ENCODE data around the gene MYO7B.

MYO7B gene

DNA sequence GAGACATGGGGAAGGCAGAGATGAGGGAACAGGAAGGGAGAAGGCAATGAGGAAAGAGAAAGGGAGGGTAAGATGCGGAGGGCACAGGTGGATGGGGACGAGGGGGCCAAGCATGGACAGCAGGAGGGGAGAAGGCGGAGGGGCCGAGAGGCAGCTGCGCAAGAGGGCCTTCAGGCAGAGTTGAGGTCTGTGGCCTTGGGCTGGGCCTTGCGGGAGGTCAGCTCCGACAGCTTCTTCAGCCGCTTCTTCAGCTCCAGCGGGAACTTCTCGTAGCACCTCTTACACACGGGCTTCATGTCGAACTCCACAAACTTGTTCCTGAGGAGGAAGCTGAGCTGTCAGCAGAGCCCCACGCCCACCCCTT is 103.6 kb downstream of the MYO7B start:
- no peak for DNase-seq

DNA sequence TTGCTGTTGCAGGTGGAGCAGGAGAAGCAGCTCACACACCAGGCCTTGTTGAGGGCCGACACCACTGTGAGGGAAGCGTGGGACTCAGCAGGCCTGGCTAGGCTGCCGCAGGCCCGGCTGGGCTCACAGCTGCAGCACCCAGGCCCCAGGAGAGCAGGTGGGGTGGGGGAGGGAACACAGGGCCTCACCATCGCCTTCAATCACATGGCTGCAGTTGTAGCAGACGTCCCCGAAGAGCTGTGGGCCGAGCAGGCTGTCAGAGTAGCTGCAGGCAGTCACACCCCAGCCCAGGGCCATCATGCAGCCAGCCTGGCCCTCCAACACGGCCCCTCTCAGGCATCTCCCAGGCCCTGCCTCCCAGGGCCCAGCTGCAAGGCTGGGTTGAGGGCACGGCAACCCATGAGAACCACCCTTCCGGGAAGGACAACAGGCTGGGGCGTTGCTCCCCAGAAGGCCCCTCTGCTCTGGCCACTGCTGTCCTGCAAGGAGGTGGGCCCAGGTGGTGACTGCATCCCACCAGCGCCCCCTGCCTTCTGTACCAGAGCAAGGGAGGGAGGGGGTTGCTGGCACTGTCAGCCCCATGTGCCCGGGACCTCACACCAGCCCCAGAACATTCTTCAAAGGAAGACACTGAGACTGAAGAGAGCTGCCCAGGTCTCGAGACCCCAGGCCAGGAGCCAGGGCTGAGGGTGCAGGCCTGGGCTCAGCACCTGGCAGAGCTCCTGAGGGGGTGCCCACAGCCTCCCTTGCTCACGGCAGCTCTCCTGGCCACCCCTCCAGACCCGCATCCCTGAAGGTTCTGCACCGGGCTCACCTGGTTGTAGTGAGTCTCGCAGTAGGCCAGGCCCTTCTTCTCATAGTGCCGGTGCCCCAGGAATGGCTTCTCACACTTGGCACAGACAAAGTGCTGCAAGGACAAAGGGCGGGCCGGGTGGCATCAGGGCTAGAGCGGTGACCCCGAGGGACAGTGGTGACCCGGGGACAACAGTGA is 104.9 kb downstream of the MYO7B start:
- peak; percentile 27 for DNase-seq

DNA sequence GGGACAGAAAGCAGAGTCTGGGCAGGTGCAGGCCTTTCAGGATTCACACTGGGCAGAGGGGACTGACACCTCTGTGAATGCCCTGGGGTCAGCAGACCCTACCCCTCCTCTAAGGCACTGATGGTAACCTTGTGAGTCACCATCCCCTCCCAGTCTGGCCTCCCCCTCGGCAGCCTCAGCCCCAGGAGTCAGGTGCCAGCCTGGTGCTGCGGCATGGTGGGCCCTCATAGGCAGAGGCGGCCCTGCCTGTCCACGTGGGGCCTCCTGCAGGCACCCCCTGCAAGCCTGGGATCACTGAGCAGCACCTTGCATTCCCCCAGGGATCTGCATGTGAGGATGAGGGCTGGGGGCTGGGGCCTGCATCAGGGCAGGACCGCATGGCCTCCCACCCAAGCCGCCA is 105.7 kb downstream of the MYO7B start:
- DNase-seq: no peak

GRCh38 chr2:127641846-127642507 is 106.5 kb downstream of the MYO7B start:
- peak; percentile 49 for DNase-seq

DNA sequence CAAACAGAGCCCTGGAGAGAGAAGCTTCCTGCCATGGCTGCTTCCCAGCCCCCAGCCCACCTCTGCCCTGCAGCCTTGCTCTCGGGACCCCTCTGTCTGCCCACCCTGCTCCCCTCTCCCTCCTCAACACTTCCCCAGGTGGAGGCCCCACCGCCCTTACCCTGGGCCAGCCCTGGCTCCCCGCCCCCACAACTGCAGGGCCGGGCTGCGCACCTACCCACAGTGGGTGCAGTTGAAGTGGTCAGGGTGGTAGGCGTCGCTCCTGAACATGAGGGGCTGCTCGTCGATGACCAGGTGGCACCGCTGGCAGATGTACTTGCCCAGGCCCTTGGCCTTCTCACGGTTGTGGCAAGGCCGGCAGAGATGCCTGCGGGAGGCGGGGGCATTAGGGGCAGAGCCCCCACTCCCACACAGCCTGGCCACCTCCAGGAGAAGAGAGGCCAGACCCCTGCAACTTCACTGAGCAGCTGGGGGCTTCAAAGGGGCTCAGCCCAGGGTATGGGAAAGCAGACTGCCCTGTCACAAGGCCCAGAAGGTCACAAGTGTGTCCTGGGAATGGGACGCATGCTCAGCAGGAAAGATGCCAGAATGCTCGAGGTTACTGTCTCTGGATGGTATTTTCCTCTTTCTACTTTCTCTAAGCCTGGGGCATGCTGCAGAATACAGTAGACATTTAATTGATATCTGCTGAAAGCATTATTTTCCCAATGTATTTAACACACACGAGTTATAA is 107.4 kb downstream of the MYO7B start:
- no peak for DNase-seq

- no peak for DNase-seq
Measured at GRCh38 chr2:127643439-127644065, 108.1 kb downstream of the MYO7B start.

- DNase-seq: no peak
Measured at GRCh38 chr2:127644066-127645025, 108.9 kb downstream of the MYO7B start.

- DNase-seq: no peak
Measured at GRCh38 chr2:127645026-127645394, 109.5 kb downstream of the MYO7B start.

DNA sequence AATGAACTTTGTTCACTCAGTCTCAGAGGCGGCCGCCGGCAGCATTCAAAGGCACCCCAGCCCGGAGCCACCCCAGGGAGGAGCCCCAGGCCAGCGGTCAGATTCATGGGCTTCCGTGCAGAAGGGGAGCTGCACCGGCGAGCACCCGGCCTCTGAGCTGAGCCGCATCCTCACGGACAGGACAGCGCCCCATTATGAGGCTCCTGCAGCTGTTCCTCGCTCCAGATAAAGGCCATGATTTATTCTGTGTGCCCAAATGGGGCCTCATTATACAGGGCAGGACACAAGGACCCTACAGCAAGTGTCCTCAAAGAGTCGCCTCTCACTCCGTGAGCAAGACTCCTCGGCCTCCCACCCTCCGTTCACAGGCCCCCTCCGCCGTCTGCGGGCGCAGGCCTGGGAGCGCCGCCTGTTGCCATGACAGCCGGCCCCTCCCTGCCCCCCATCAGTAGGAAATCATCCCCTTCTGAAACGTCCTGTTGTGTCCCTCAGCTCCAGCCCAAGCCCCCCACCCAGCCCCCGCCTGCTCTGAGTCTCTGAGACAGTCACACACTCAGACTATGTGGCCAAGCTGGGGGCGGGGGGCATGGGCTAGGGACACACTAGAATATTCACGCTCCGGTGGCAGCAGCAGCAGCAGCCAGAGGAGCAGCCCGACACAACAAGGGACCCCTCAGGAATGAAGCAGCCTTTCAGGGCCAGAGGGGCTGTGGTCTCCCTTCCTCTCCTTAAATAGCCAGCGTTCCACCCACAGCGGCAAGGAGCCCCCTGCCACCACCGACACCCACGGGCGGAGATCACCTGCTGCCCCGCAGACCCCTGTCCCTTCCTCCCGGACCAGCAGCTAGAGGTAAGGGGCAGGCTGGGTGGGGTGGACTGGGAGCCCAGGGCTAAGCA is 110.2 kb downstream of the MYO7B start, which contains the start of gene GPR17:
TSS of gene GPR17 (plus strand) at position 759 of the 897 bp plus-strand sequence. CDS start 4,583 bp downstream, outside the sequence.
- no peak for DNase-seq

GRCh38 chr2:127646487-127647241 is 111.2 kb downstream of the MYO7B start:
- no peak for DNase-seq

GRCh38 chr2:127647242-127648190 is 112.0 kb downstream of the MYO7B start:
- no peak for DNase-seq

DNA sequence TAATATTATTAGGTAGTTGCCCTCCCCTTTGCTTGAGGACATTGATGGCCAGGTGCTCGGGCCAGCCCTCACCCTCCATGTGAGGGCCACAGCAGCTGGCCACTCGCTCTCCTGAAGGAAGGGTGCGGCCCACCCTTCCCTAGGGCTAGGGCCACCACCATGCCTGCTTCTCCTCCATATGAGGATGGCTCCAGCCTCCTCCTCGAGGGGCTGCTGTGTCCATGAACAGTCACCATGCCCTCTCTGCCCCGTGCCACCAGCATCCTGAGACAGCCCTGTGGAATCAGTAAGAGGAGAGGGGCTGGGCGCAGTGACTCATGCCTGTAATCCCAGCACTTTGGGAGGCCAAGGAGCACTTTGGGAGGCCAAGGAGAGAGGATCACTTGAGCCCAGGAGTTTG is 112.8 kb downstream of the MYO7B start:
- DNase-seq: no peak

DNA sequence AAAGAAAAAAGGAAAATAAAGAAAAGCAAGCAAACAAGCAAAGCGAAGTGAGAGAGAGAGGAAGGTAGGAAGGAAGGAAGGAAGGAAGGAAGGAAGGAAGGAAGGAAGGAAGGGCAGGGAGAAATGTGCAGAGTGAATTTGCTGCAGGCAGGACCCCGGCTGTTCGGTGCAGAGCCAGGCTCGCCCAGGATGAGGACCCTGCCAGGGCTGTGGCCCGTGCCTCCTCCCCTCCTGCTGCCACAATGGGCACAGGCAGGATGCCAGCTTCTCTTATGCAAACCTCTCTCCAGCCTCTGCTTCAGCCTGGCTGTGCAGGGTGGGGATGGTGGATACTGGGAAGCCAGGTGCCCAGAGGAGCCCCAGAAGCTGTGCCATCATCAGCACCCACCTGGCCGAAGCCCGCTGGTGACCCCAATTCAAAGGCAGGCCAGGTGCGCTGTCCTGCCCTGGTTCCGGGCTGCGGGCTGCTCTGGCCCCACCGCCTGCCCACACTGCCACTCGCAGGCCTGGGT is 113.7 kb downstream of the MYO7B start:
- no peak for DNase-seq

DNA sequence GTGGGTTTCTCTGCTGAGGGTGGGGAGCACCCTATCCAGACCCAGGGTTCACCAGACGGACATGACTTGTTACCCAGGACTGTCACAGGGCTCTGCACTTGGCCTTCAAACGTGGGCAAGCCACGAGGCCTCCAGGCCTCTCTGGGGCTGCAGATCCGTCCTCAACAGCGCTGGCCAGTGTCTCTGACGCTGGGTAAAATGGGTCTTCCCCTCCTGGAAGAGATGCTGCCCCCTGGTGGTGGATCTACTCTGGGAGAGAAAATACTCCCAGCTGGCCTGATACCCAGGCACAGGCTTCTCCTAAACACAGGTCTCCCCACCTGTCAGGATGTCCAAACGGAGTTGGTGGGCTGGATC is 114.2 kb downstream of the MYO7B start:
- peak; percentile 81 for DNase-seq

DNA sequence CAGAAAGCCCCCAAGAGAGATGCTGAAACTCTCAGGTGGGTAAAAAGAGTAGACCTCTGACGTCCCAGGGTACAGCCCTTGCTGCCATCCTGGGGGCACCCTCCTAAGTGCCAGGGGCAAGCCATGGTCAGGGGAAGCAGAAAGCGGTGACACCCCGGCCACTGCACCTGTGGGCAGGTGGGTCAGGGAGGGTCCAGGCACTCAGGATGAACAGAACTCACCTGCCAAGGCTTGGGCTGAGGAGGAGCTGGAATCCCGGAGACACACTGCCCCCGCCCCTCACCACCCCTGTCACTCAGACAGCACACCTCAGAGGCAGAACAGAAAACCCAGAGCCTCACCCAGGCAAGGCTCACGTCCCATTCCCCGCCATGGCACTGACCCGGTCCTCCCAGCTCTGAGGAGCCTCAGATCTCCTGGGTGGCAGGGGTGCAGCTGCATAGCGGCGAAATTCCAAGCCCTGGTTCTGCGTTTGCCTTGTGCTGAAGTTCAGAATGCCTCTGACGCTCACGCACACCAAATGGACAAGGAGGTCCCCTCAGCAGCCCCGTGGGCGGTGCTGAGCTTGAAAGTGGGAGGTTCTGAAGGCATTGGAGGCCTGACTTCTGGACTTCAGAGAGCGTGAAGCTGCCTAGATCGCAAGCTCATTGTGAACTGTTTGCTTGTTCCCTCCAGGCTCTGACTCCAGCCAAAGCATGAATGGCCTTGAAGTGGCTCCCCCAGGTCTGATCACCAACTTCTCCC is 114.7 kb downstream of the MYO7B start:
- no peak for DNase-seq

- no peak for DNase-seq
Measured at GRCh38 chr2:127650785-127651380, 115.4 kb downstream of the MYO7B start.

DNA sequence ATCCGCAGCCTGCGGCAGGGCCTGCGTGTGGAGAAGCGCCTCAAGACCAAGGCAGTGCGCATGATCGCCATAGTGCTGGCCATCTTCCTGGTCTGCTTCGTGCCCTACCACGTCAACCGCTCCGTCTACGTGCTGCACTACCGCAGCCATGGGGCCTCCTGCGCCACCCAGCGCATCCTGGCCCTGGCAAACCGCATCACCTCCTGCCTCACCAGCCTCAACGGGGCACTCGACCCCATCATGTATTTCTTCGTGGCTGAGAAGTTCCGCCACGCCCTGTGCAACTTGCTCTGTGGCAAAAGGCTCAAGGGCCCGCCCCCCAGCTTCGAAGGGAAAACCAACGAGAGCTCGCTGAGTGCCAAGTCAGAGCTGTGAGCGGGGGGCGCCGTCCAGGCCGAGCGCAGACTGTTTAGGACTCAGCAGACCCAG is 115.9 kb downstream of the MYO7B start:
- DNase-seq: no peak

Measured in CD4-positive, alpha-beta T cell treated with Interleukin-10 for 1 hour (primary cell).